GM23248 (cell line): ENCODE measurements around the gene BEST3. TPM values are rescaled to one million over a fixed set of nuclear protein-coding genes. Genes with fewer than 3 reads are reported as not detected.

Experiments used
- DNase-seq: peaks from one replicate; pipeline ENCODE4 v3.0.0-alpha.2; 2015
- H2AFZ ChIP-seq: fragments of 200-600 bp; sonication (generic); 2 replicates; pipeline ENCODE4 v1.6.1; 2016; ENCODE audit warnings: antibody characterized with exemption
- H3F3A ChIP-seq: fragments of 200-600 bp; sonication (generic); 2 replicates; pipeline ENCODE4 v1.6.1; 2016; ENCODE audit warnings: mild to moderate bottlenecking, antibody characterized with exemption, mixed run types; ENCODE audit not compliant: insufficient read depth
- H3K27ac ChIP-seq: fragments of 200-600 bp; sonication (generic); 2 replicates; pipeline ENCODE4 v1.5.1; 2016; ENCODE audit warnings: mild to moderate bottlenecking
- H3K27me3 ChIP-seq: fragments of 200-600 bp; sonication (generic); replicated peaks from 2 replicates; pipeline ENCODE4 v1.6.1; 2016; ENCODE audit warnings: mild to moderate bottlenecking; ENCODE audit not compliant: insufficient read depth
- H3K36me3 ChIP-seq: fragments of 200-600 bp; sonication (generic); 2 replicates; pipeline ENCODE4 v1.6.1; 2016; ENCODE audit warnings: low read depth, mild to moderate bottlenecking
- H3K4me1 ChIP-seq: fragments of 200-600 bp; sonication (generic); 2 replicates; pipeline ENCODE4 v1.6.1; 2016; ENCODE audit warnings: mild to moderate bottlenecking; ENCODE audit not compliant: insufficient read depth
- H3K4me2 ChIP-seq: fragments of 200-600 bp; sonication (generic); one replicate; pipeline ENCODE4 v1.6.1; 2016; ENCODE audit warnings: mild to moderate bottlenecking; ENCODE audit not compliant: unreplicated experiment
- H3K4me3 ChIP-seq: fragments of 200-600 bp; sonication (generic); 2 replicates; pipeline ENCODE4 v1.5.1; 2016; ENCODE audit warnings: mild to moderate bottlenecking
- H3K79me2 ChIP-seq: fragments of 200-600 bp; sonication (generic); 2 replicates; pipeline ENCODE4 v1.6.1; 2016; ENCODE audit warnings: mild to moderate bottlenecking; ENCODE audit not compliant: insufficient read depth
- H3K9ac ChIP-seq: fragments of 200-600 bp; sonication (generic); 2 replicates; pipeline ENCODE4 v1.6.1; 2016; ENCODE audit warnings: mild to moderate bottlenecking
- H3K9me2 ChIP-seq: fragments of 200-600 bp; sonication (generic); 2 replicates; pipeline ENCODE4 v1.6.1; 2016; ENCODE audit warnings: mixed run types, mild to moderate bottlenecking, moderate library complexity; ENCODE audit not compliant: insufficient read depth
- H3K9me3 ChIP-seq: fragments of 200-600 bp; sonication (generic); one replicate; pipeline ENCODE4 v1.6.1; 2017; ENCODE audit warnings: low read depth
- H4K20me1 ChIP-seq: fragments of 200-600 bp; sonication (generic); 2 replicates; pipeline ENCODE4 v1.6.0; 2016; ENCODE audit not compliant: insufficient read depth
- EZH2 ChIP-seq: fragments of 200-600 bp; sonication (generic); IDR thresholded peaks from 2 replicates; pipeline ENCODE4 v1.6.1; 2018; ENCODE audit warnings: antibody characterized with exemption, mild to moderate bottlenecking; ENCODE audit not compliant: insufficient read depth, poor library complexity, severe bottlenecking
- EZH2phosphoT487 ChIP-seq: fragments of 200-600 bp; sonication (generic); IDR thresholded peaks from 2 replicates; pipeline ENCODE4 v1.6.1; 2018; ENCODE audit warnings: antibody characterized with exemption, moderate library complexity, mild to moderate bottlenecking, low read depth; ENCODE audit not compliant: insufficient read depth
- WGBS, 2 experiments: methylation state at CpG; one replicate each; pipeline ENCODE4 v1.1.6; 2015 to 2017; ENCODE audit warnings: low lambda C conversion rate in 2 of 2, low coverage in 1 of 2; ENCODE audit errors: missing lambda C conversion rate in 2 of 2; 5-methylcytosine and 5-hydroxymethylcytosine counted together
- in situ Hi-C: fragments of 300-500 bp; cut with MboI; formaldehyde crosslinking; loops from 2 replicates; pipeline ENCODE4 v1.15.0; 2020
- polyA plus RNA-seq: library from polyadenylated mRNA; unstranded; fragments of >200 nt; fragmentation: Nextera tagmentation; extraction: Ambion mirVana; gene quantifications from 2 replicates; pipeline ENCODE4 v1.2.1, GENCODE V29; 2016
- total RNA-seq: library from RNA; depleted of rRNA; stranded (reverse); fragments of >200 nt; shearing (Covaris generic); gene quantifications from 2 replicates; pipeline ENCODE4 v1.2.3, GENCODE V29; 2014; rRNA removed

Gene BEST3
- total RNA-seq: 0.25 TPM in 1 of 2 replicates, not detected in the other
- polyA plus RNA-seq: not detected in 2 replicates

- in situ Hi-C loops: no loop called here
- H3K36me3 ChIP-seq: no peaks in the 10 kb centered on the region
- no peaks in the 10 kb centered on the region for H3K9me2 ChIP-seq
- no peaks in the 10 kb centered on the region for H4K20me1 ChIP-seq
- no peak within 1 kb of the TSS for H3K9ac ChIP-seq
- no peak for TF ChIP-seq EZH2phosphoT487
- no peak for TF ChIP-seq EZH2
- H3K27ac ChIP-seq: no peak within 1 kb of the TSS
- no peak within 1 kb of the TSS for H2AFZ ChIP-seq
- no peaks in the 10 kb centered on the region for H3K27me3 ChIP-seq
- no peak for DNase-seq
- 80 to 81% methylated on average over 12 of the region's 12 CpGs for WGBS, 2 experiments
- H3F3A ChIP-seq: no peaks in the 10 kb centered on the region
- no peak within 1 kb of the TSS for H3K4me2 ChIP-seq
- H3K4me1 ChIP-seq: no peaks in the 10 kb centered on the region
- H3K4me3 ChIP-seq: no peak within 1 kb of the TSS
- no peaks in the 10 kb centered on the region for H3K9me3 ChIP-seq
- no peaks in the 10 kb centered on the region for H3K79me2 ChIP-seq
These were observed at the start of gene BEST3 for GRCh38 chr12:69698769-69699540. Gene BEST3, minus strand, starts transcription at chr12:69699303. Its CDS starts 1,505 bp downstream, at chr12:69697798.

GRCh38 chr12:69744109-69744508 is 45.0 kb upstream of the BEST3 start:
- no peaks in the 10 kb centered on the region for H3K9me3 ChIP-seq
- no peaks in the 10 kb centered on the region for H3K9me2 ChIP-seq
- 69 to 78% methylated on average over 4 of the region's 4 CpGs for WGBS, 2 experiments
- in situ Hi-C loops: no loop called here
- H3K9ac ChIP-seq: no peak overlapping the region
- TF ChIP-seq EZH2phosphoT487 (no peak), EZH2 (no peak)
- no peaks in the 10 kb centered on the region for H3K4me1 ChIP-seq
- no peaks in the 10 kb centered on the region for H3K36me3 ChIP-seq
- no peak overlapping the region for H3K4me2 ChIP-seq
- H2AFZ ChIP-seq: no peak overlapping the region
- H3K27ac ChIP-seq: no peak overlapping the region
- H3K79me2 ChIP-seq: no peaks in the 10 kb centered on the region
- no peaks in the 10 kb centered on the region; the same call in 1 of the 2 replicates for H3F3A ChIP-seq
- H4K20me1 ChIP-seq: no peaks in the 10 kb centered on the region
- no peak for DNase-seq
- H3K4me3 ChIP-seq: no peak overlapping the region
- H3K27me3 ChIP-seq: peaks cover 44% of the 10 kb centered on the region

DNA sequence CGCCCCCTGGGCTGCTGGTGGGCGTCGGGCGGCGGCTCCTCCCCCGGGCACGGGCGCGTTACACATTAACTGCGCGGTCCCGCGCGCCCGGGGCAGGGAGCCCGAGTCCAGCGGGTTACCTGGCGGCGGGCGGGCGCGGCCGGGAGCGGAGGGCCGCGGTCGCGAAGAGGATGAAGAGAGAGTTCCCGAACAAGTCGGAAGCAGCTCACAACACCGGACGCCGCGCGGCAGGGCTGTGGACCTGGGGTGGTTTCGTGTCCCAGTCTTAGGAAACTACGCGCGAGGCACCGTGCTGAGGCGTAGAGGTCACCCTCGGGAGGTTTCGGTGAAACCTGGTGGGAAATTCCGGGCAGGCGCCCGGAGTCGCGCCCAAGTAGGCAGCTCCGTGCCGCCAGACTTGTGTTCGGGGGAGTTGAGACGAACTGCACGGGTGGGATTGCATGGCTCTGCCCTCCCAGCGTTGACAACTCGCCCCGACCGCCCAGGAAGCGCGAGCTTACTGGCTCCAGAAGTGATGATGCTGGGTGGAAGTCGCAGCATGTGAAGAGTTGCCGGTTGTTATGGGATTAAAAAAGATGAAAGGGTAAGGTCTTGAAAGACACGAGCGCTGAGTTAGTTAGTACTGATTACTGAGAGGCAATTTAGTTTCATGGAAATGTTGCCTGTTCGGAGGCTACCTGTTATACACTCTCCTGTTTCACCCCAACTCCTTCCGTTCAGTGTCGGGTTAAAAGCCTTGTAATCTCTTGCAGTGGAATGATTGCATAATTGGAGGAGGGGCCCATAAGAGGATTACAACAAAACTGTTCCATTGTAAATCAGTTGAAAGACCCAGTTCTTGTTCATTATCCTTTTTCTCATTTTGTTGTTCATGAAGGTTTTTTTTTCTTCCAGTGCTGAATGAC is 40.4 kb upstream of the BEST3 start:
- Histone ChIP-seq H3K4me3 (peak overlapping the region; percentile 77), H3F3A (no peaks in the 10 kb centered on the region; the same call in 1 of the 2 replicates), H3K4me1 (no peaks in the 10 kb centered on the region), H3K27me3 (peaks cover 33% of the 10 kb centered on the region), H2AFZ (peak overlapping the region; percentile 84), H3K4me2 (peak overlapping the region; percentile 58), H3K9me2 (no peaks in the 10 kb centered on the region), H3K79me2 (no peaks in the 10 kb centered on the region), H3K9ac (peak overlapping the region; percentile 31; the same call in 1 of the 2 replicates), H4K20me1 (no peaks in the 10 kb centered on the region), H3K9me3 (no peaks in the 10 kb centered on the region), H3K36me3 (no peaks in the 10 kb centered on the region), H3K27ac (no peak overlapping the region)
- TF ChIP-seq EZH2: peak; percentile 59
- no peak for TF ChIP-seq EZH2phosphoT487
- in situ Hi-C loops: no loop called here
- DNase-seq: peak; percentile 51
- 1 to 4% methylated on average over 25 to 40 of the region's 66 CpGs for WGBS, 2 experiments
